Spleen (tissue), 7 donors: Measurements from ENCODE around the gene CIC.
"Not testable (repeated sequence)": the region's sequence is repeated elsewhere in the genome, so short reads cannot be mapped to it uniquely, and the experiment has no call there.

Experiments used
- CTCF ChIP-seq, 11 experiments: fragments of 200-600 bp in 7 of 11; fragments of 450-650 bp in 4 of 11; sonication (generic) in 4 of 11; IDR thresholded peaks in 8 of 11; conservative IDR thresholded peaks in 3 of 11; 1 replicate in 7 of 11; 2 replicates in 4 of 11; pipeline versions ENCODE4 v1.4.0 to v1.8.0; 2016 to 2021; ENCODE audit warnings: antibody characterized with exemption in 11 of 11, inconsistent platforms in 4 of 11, mild to moderate bottlenecking in 1 of 11
- POLR2A ChIP-seq, 3 donors: fragments of 450-650 bp; IDR thresholded peaks; one replicate each; pipeline ENCODE4 v1.5.1; 2017; ENCODE audit warnings: antibody characterized with exemption in 3 of 3, mild to moderate bottlenecking in 1 of 3
- donor health status: DM: no; HTN: no; CAD: no; lungs with moderate emphysema.
- donor health status: DM: no; HTN: no; CAD: no.
- donor health status: DM: no; HTN: no; CAD: no.

GRCh38 chr19:42266928-42267603 is 2.0 kb upstream of the CIC start:
- not testable (repeated sequence) for TF ChIP-seq POLR2A (IDR thresholded peaks at IDR 0.05); CTCF (IDR thresholded peaks at IDR 0.05 in 8 of 11, conservative IDR thresholded peaks at IDR 0.05 in 3 of 11)
